Endothelial cell (in vitro differentiated cells): ENCODE data around the gene CEP19. TPM values are rescaled to one million over a fixed set of nuclear protein-coding genes. Genes with fewer than 3 reads are reported as not detected.

Experiments
- DNase-seq: peaks from one replicate; pipeline ENCODE4 v3.0.0; 2021; ENCODE audit warnings: low spot score
- H3K27ac Mint-ChIP-seq: one replicate; pipeline ENCODE4 v1.8.0; 2021; ENCODE audit warnings: mixed read lengths, inconsistent platforms; ENCODE audit not compliant: unreplicated experiment
- H3K27me3 Mint-ChIP-seq: one replicate; pipeline ENCODE4 v1.8.0; 2021; ENCODE audit warnings: mild to moderate bottlenecking, moderate library complexity, mixed read lengths, inconsistent platforms; ENCODE audit not compliant: unreplicated experiment
- H3K36me3 Mint-ChIP-seq: one replicate; pipeline ENCODE4 v1.8.0; 2021; ENCODE audit warnings: mild to moderate bottlenecking, low read depth, mixed read lengths, inconsistent platforms; ENCODE audit not compliant: unreplicated experiment
- H3K4me1 Mint-ChIP-seq: one replicate; pipeline ENCODE4 v1.8.0; 2021; ENCODE audit warnings: mild to moderate bottlenecking, mixed read lengths, inconsistent platforms; ENCODE audit not compliant: unreplicated experiment
- H3K4me3 Mint-ChIP-seq: one replicate; pipeline ENCODE4 v1.8.0; 2021; ENCODE audit warnings: mild to moderate bottlenecking, mixed read lengths, inconsistent platforms; ENCODE audit not compliant: unreplicated experiment
- H3K9me3 Mint-ChIP-seq: one replicate; pipeline ENCODE4 v1.8.0; 2021; ENCODE audit warnings: mixed read lengths, inconsistent platforms; ENCODE audit not compliant: unreplicated experiment
- CTCF ChIP-seq: fragments of 200-600 bp; sonication (generic); IDR thresholded peaks from one replicate; pipeline ENCODE4 v1.5.0; 2021; ENCODE audit warnings: antibody characterized with exemption; ENCODE audit not compliant: unreplicated experiment
- total RNA-seq: library from RNA; stranded (reverse); fragmentation: NEBNext Ultra II Directional; extraction: Animal tissue kit (Norgen Biotek cat#: 25700); gene quantifications from one replicate; pipeline ENCODE4 v1.2.1, GENCODE V29; 2021; ENCODE audit not compliant: unreplicated experiment

The CEP19 gene
- total RNA-seq, 1 donor from 2014 or later, result 6.0 TPM

- no peak for TF ChIP-seq CTCF
- Mint-ChIP-seq H3K27me3 (peaks cover 3% of the 10 kb centered on the region), H3K4me1 (peaks cover 34% of the 10 kb centered on the region), H3K27ac (peak overlapping the region; percentile 11), H3K9me3 (no peaks in the 10 kb centered on the region), H3K36me3 (peaks cover 4% of the 10 kb centered on the region), H3K4me3 (no peak overlapping the region)
- DNase-seq, result no peak
Measured at GRCh38 chr3:196707566-196707965, 4.5 kb downstream of the CEP19 start.

- DNase-seq, result no peak
- H3K27ac Mint-ChIP-seq, result no peak overlapping the region
- no peak for TF ChIP-seq CTCF
- peaks cover 3% of the 10 kb centered on the region for H3K27me3 Mint-ChIP-seq
- peaks cover 4% of the 10 kb centered on the region for H3K36me3 Mint-ChIP-seq
- peaks cover 33% of the 10 kb centered on the region for H3K4me1 Mint-ChIP-seq
- H3K4me3 Mint-ChIP-seq, result no peak overlapping the region
- no peaks in the 10 kb centered on the region for H3K9me3 Mint-ChIP-seq
Measured at GRCh38 chr3:196706731-196707130, 5.3 kb downstream of the CEP19 start.

- no peak for DNase-seq
- no peak overlapping the region for H3K27ac Mint-ChIP-seq
- no peaks in the 10 kb centered on the region for H3K9me3 Mint-ChIP-seq
- H3K36me3 Mint-ChIP-seq, result no peaks in the 10 kb centered on the region
- peaks cover 29% of the 10 kb centered on the region for H3K4me1 Mint-ChIP-seq
- no peak overlapping the region for H3K4me3 Mint-ChIP-seq
- H3K27me3 Mint-ChIP-seq, result no peaks in the 10 kb centered on the region
- no peak for TF ChIP-seq CTCF
Measured at GRCh38 chr3:196706327-196706726, 5.7 kb downstream of the CEP19 start.

GRCh38 chr3:196700801-196701200, 11.2 kb downstream of the CEP19 start:
- Mint-ChIP-seq H3K9me3 (no peaks in the 10 kb centered on the region), H3K4me1 (peaks cover 4% of the 10 kb centered on the region), H3K27me3 (no peaks in the 10 kb centered on the region), H3K4me3 (no peak overlapping the region), H3K36me3 (no peaks in the 10 kb centered on the region), H3K27ac (no peak overlapping the region)
- no peak for DNase-seq
- no peak for TF ChIP-seq CTCF

GRCh38 chr3:196699749-196700148, 12.3 kb downstream of the CEP19 start:
- Mint-ChIP-seq H3K4me3 (no peak overlapping the region), H3K4me1 (peaks cover 4% of the 10 kb centered on the region), H3K27ac (no peak overlapping the region), H3K9me3 (no peaks in the 10 kb centered on the region), H3K27me3 (no peaks in the 10 kb centered on the region), H3K36me3 (no peaks in the 10 kb centered on the region)
- DNase-seq, result no peak
- no peak for TF ChIP-seq CTCF
